Upper lobe of left lung (tissue), 4 donors: ENCODE data around the gene ZNF775.

Experiments
- POLR2A ChIP-seq, 4 donors: fragments of 450-650 bp; IDR thresholded peaks; one replicate each; pipeline ENCODE4 v1.5.1; 2016 to 2017; ENCODE audit warnings: antibody characterized with exemption in 4 of 4, mild to moderate bottlenecking in 2 of 4
- TF ChIP-seq, protein P1 (sequence below), 6 experiments: fragments of 450-650 bp in 4 of 6; fragments of 200-600 bp in 2 of 6; sonication (generic) in 2 of 6; IDR thresholded peaks; one replicate each; pipeline ENCODE4 v1.5.1; 2016 to 2019; ENCODE audit warnings: antibody characterized with exemption in 6 of 6

- TF ChIP-seq POLR2A (IDR thresholded peaks at IDR 0.05) = peak in 3 of 4 donors; percentile 76 to 95 (median 80)
- TF ChIP-seq, protein P1, sequence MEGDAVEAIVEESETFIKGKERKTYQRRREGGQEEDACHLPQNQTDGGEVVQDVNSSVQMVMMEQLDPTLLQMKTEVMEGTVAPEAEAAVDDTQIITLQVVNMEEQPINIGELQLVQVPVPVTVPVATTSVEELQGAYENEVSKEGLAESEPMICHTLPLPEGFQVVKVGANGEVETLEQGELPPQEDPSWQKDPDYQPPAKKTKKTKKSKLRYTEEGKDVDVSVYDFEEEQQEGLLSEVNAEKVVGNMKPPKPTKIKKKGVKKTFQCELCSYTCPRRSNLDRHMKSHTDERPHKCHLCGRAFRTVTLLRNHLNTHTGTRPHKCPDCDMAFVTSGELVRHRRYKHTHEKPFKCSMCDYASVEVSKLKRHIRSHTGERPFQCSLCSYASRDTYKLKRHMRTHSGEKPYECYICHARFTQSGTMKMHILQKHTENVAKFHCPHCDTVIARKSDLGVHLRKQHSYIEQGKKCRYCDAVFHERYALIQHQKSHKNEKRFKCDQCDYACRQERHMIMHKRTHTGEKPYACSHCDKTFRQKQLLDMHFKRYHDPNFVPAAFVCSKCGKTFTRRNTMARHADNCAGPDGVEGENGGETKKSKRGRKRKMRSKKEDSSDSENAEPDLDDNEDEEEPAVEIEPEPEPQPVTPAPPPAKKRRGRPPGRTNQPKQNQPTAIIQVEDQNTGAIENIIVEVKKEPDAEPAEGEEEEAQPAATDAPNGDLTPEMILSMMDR (IDR thresholded peaks at IDR 0.05) = peak in 3 of 6 experiments; percentile 20 to 32 (median 22)
Measured at GRCh38 chr7:150378853-150379440, at the start of gene ZNF775.
